GM18517 (cell line): ENCODE results near the gene TPD52L2.
"Not testable (repeated sequence)": the region's sequence is repeated elsewhere in the genome, so short reads cannot be mapped to it uniquely, and the experiment has no call there.

Experiments
- ATAC-seq: cut with Tn5 transposase; IDR thresholded peaks from one replicate; pipeline ENCODE4 v1.9.1; 2021; ENCODE audit warnings: mild to moderate bottlenecking, moderate library complexity; ENCODE audit not compliant: unreplicated experiment

TPD52L2 gene

DNA sequence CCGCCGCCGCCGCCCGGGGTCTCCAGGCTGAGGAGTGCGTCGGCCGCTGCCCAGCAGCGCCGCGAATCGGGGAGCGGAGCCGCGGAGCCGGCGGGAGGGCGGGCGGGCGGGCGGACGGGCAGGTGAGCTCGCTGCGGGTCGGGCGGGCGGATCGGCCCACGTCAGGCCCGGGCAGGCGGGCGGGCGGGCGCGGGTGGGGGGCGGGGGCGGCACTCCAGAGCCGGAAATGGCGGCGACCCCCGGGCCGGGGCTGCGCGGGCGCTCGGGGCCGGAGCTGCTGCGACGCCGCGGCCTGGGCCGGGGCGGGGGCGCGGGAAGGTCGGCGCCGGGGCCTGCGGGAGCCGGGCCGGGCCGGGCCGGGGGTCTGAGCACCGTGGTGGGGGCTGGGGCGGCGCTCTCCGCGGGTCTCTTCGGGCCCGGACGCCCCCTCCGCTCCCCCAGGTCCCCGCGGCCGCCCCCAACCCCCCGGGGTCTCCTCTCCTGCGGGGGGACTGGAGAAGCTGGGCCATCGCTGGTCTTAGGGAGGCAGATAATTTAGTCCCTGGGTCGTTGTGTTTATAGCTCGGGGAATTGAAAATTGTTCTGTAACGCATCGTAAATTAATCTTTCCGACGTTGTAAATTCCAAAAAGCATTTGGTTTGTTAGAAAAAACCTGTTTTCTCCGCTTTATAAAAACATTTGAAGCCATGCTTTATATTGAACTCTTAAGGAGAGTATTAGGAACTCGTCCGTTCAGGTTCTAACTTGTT is 30.3 kb downstream of the TPD52L2 start:
- ATAC-seq = no peak

GRCh38 chr20:63895952-63896263 is 30.8 kb downstream of the TPD52L2 start:
- no peak for ATAC-seq

GRCh38 chr20:63896264-63897105 is 31.4 kb downstream of the TPD52L2 start:
- ATAC-seq = no peak

DNA sequence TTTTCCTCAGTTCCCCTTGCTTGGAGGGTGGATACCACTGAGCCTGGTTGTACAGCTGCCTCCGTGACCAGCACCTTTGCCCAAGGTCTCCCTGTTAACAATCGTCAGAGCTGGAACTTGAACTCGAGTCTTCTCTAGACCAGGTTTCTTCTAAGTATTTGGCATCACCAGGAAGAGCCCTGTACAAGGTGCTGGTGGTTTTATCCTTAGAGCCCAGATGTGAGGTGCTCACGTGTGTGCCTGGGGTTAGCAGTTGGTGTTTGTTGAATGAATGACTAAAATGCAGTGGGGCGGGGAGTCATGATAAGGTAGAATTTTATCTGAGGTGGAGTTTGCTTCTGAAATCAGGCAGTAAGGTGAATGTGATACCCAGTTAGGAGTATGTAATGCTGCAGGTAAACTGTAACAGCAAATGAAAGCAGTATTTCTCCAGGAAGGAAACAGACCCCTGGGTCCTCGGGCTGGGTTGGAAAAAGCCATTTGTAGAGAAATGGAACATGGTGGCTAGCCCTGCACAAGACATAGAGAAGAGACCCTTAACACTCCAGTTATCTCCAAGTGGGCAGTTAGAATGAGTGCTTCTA is 33.0 kb downstream of the TPD52L2 start:
- ATAC-seq = no peak

DNA sequence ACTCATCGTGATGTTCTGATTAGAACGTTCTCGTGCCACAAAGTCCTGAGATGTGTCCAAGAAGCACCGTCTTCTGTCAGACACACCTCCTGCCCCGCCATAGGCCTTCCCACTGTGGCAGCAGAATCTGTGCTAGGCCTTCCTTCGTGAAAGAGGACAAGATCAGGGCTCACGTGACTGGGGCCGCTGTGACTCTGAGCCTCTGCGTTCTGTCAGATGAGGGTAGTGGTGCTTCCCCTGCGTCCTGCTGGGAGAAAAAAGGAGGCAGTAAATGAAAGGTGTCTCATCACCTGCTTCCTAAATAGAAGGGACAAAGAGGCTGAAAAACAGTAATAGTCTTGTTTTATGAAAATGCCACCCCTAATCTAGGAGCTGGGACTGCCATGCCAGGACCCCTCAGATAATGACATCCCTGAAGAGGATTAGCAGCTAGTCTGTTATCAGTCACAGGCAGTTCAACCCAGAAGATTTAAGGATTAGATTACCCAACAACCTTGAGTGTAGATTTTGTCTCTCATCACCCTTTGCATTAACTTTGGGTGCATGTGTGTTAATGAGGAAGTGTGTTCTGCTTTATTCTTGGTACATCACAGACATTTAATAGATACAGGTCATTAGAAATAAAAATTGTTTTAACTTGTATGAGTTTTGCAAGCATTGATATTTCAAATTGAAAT is 34.0 kb downstream of the TPD52L2 start:
- ATAC-seq = no peak

DNA sequence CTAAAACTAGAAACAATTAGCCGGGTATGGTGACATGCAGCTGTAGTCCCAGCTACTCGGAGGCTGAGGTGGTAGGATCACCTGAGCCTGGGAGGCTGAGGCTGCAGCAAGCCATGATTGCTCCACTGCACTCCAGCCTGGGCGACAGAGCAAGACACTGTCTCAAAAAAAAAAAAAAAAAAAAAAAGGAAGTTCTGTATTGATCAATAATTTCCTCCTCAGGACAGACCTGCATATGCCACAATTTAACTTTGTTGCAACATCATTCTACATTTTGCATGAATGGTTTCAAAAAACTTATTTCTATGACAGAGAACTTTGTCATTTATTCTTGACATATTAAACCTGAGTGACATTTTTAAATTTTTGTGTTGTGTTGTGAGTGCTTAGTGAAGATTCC is 35.3 kb downstream of the TPD52L2 start:
- no peak for ATAC-seq

DNA sequence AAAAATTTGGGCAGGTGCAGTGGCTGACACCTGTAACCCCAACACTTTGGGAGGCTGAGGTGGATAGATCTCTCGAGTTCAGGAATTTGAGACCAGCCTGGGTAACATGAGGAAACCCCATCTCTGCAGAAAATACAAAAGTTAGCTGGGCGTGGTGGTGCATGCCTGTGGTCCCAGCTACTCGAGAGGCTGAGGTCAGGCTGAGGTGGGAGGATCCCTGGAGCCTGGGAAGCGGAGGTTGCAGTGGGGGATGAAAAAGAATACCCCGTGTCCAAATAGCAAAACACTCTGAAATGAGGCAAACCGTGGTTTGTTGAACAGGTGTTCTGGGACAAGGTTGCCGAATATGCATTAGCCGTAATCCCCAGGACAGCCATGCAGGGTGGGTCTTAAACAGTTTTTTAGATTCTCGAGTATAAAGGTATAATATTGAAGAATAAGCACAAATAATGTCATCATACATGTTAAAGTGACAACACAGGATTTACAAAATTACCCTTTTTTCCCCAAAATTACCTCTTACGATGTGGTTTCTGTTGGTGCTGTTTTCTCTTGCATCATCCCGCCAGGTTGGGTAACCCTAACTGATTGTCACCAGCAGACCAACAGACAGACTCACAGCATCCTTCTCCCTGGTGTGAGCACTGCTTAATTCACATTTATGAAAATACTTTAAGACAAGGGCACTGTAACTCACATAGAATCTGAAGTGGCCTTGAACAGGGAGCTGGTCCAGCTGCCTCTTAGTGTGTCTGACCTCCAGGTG is 38.9 kb downstream of the TPD52L2 start:
- no peak for ATAC-seq

GRCh38 chr20:63908008-63908682 is 43.1 kb downstream of the TPD52L2 start:
- ATAC-seq = no peak

DNA sequence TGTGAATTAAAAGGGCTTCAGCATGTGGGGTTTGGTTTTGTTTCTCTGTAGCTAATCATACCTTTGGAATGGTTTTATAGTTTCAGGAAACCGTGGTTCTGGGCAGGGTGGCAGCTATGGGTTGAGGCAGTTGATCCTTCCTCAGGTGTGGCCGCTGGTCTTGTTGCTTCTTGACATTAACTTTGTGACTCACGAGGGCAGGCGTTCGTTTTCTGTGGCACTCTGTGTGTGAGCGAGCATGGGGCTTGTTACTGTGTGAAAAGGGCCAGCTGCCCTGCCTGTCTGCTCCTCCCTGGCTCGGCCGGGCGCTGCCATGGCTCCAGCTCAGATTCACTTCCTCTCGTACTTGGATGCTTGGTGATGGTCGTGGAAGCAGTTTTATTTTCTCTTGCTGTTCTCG is 46.1 kb downstream of the TPD52L2 start:
- ATAC-seq = no peak

- ATAC-seq = no peak
Observed at GRCh38 chr20:63913768-63914167, 48.7 kb downstream of the TPD52L2 start.

DNA sequence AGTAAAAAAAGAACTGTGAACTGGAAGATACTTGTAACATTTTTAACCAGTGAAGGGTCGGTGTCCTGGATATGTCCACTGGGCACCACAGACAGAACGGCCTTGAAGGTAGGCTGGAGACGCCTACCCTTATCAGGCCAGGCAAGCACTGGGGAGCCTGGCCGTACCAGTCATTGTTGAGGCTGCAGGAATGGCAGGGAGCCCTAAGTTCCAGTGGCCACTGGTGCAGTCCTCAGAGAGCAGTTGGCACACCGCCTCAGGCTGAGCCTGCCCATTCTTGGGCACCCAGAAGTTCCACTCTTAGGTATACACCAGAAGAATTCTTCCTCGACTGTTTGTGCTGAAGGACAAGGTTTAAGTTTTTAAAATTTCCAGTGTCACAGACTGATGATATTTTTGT is 50.4 kb downstream of the TPD52L2 start:
- ATAC-seq = no peak

- ATAC-seq = not testable (repeated sequence)
Observed at GRCh38 chr20:63916371-63916939, 51.4 kb downstream of the TPD52L2 start.

DNA sequence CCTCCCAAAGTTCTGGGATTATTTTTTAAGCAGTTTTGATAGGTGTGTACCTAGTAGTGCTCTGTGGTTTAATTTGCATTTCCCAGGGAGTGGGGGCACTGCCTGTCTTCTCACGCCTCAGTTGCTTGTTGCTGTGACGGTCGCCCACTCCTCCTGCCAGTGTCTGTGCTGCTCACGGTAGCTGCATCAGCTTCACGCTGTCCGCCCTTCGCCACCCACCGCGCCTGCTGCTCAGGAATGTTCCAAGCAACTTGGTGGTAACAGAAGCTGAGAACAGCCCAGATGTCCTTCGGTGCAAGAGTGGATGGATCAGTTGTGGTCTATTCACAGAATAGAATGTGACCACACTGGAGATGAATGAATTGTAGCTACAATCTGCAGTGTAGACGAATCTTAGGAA is 52.7 kb downstream of the TPD52L2 start:
- ATAC-seq = no peak

GRCh38 chr20:63919130-63919529 is 54.1 kb downstream of the TPD52L2 start:
- ATAC-seq = no peak

DNA sequence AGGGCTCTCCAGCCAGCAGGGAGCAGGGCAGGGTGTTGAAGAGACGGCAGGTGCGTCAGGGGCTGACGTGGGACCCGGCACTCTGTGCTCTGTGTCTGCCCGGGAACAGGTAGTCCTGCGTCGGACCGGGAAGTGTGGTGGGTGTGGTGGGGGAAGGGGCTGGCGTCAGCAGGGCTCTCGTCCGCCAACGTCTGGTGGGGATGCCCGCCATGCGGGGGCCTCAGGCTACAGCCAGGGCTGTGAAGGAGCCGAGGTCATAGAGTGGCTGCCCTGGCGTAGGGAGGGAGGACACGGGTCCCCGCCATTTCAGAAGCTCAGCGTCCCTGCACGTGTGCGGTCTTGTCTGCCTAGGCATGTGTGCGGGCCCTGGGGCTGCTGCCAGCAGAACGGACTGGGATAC is 55.2 kb downstream of the TPD52L2 start:
- no peak for ATAC-seq

DNA sequence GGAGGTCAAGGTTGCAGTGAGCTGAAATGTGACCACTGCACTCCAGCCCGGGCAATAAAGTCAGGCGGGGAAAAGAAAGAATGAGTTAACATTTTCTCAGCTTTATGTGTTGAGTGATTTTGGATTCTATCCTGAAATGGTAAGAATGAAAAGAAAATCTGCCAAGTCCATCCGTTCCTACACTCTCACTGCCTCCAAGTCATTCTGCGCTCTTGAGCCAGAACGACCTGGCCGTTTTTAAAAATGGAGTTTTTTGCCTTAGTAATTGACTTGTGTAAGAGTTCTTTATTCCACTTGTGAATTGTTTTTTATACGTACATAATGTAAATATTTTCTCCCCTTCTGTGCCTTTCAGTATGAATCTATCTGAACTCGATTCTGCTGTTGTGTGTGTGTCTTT is 58.6 kb downstream of the TPD52L2 start:
- ATAC-seq = no peak

- no peak for ATAC-seq
Observed at GRCh38 chr20:63924241-63924640, 59.2 kb downstream of the TPD52L2 start.

DNA sequence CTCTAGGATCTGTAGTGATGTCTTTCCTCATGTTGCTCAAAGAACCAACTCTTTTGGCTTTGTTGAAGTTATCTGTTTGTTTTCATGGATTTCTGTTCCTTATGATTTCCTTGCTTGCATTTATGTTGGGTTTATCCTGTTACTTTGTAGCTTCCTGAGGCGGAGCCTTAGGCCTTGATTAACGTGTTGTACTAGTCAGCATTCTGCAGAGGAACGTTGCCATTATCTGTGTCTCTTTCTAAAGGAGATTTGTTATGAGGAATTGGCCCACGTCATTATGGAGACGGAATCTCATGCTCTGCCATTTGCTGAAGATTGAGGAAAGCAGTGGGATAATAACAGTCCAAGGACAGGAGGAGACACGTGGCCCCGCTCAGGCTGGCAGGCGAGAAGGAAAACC is 61.2 kb downstream of the TPD52L2 start:
- no peak for ATAC-seq

DNA sequence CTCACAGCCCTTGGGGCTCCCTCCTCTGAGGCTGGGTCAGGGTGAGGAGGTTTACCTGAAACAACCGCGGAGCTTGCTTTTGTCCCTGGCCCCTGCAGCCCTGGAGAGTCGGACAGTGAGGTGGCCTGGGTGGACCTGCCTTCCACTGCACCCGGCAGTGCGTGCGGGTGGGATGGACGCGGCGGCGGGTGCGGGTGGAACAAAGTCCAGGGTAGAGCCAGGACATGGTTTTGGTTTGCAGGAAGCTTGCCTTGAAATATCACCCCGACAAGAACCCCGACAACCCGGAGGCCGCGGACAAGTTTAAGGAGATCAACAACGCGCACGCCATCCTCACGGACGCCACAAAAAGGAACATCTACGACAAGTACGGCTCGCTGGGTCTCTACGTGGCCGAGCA is 64.0 kb downstream of the TPD52L2 start:
- no peak for ATAC-seq

GRCh38 chr20:63929473-63929883 is 64.4 kb downstream of the TPD52L2 start:
- not testable (repeated sequence) for ATAC-seq
